ENCODE measurements around the gene PRKACB. TPM values are rescaled to one million over a fixed set of nuclear protein-coding genes. Genes with fewer than 3 reads are reported as not detected.

PRKACB gene
- total and polyA plus RNA-seq, 2 of the 8 experiments (the other 6 are each of a cell fraction or from before 2014, with no cell fraction given), result 7.8 to 31.0 TPM

GRCh38 chr1:84199257-84199656 lies 55.2 kb downstream of the PRKACB start:
- Histone ChIP-seq H3K9ac (replicated peaks in 1 of 4; ENCODE audit: extremely low read depth in 1 of 4, low read depth in 3 of 4, low read length in 3 of 4) (no peak overlapping the region), H2AK5ac (ENCODE audit: low read depth, low read length) (no peak overlapping the region), H3K27ac (ENCODE audit: low read depth, low read length) (no peak overlapping the region), H3K23ac (ENCODE audit: insufficient read length) (no peak overlapping the region), H4K20me1 (replicated peaks in 1 of 2; ENCODE audit: control insufficient read depth in 1 of 2, insufficient read depth in 2 of 2, low read length in 2 of 2) (no peaks in the 10 kb centered on the region), H3K4me3 (ENCODE audit: extremely low read depth in 1 of 4, insufficient read depth in 2 of 4, low read depth in 3 of 4, low read length in 4 of 4) (no peak overlapping the region), H3K4ac (replicated peaks; ENCODE audit: insufficient read length, low read depth, low read length) (no peak overlapping the region), H3K9me3 (ENCODE audit: insufficient read depth in 2 of 2, low read depth in 1 of 2, low read length in 1 of 2) (no peaks in the 10 kb centered on the region), H3K79me1 (ENCODE audit: low read depth, low read length) (no peaks in the 10 kb centered on the region), H3K4me2 (ENCODE audit: insufficient read depth in 1 of 2, low read depth in 2 of 2, low read length in 2 of 2) (no peak overlapping the region), H4K91ac (replicated peaks; ENCODE audit: insufficient read length, low read length) (no peak overlapping the region), H3K4me1 (replicated peaks in 1 of 4; ENCODE audit: control insufficient read depth in 3 of 4, insufficient read depth in 4 of 4, low read length in 3 of 4) (no peaks in the 10 kb centered on the region), H4K5ac (ENCODE audit: insufficient read length, low read depth, low read length) (no peak overlapping the region), H3K79me2 (ENCODE audit: control insufficient read depth in 1 of 2, insufficient read depth in 2 of 2, low read length in 2 of 2) (no peaks in the 10 kb centered on the region), H2BK120ac (replicated peaks; ENCODE audit: low read depth, low read length) (no peak overlapping the region), H3K36me3 (ENCODE audit: control insufficient read depth in 2 of 4, insufficient read depth in 4 of 4, low read length in 3 of 4) (peaks cover 0 to 10% (median 2%) of the 10 kb centered on the region in 4 experiments; a peak in 4 of 8 replicates), H2AFZ (ENCODE audit: low read length) (no peak overlapping the region), H3K14ac (ENCODE audit: insufficient read length) (no peak overlapping the region), H3K18ac (ENCODE audit: extremely low read depth, low read length) (no peak overlapping the region), H3K56ac (replicated peaks; ENCODE audit: insufficient read length, low read depth, low read length) (no peak overlapping the region), H2BK20ac (ENCODE audit: low read length) (no peak overlapping the region), H2BK15ac (ENCODE audit: low read length) (no peak overlapping the region), H3K27me3 (replicated peaks in 1 of 4; ENCODE audit: control insufficient read depth in 3 of 4, extremely low read depth in 1 of 4, insufficient read depth in 3 of 4, low read length in 3 of 4) (no peaks in the 10 kb centered on the region), H2BK12ac (ENCODE audit: low read depth, low read length) (no peak overlapping the region), H3K23me2 (ENCODE audit: low read depth, low read length) (no peaks in the 10 kb centered on the region), H4K8ac (ENCODE audit: extremely low read depth, insufficient read depth, low read length) (no peak overlapping the region), H2BK5ac (ENCODE audit: low read depth, low read length) (no peak overlapping the region)
- no peak for TF ChIP-seq SP4 (IDR thresholded peaks at IDR 0.05; ENCODE audit: low read length)
- POLR2A ChIA-PET (ENCODE audit: partially characterized antibody), result no interaction called here
- no peak for FAIRE-seq
- CTCF ChIA-PET (ENCODE audit: partially characterized antibody), result interaction anchor here (0.6 to 0.8 kb wide), 2 partner anchors 9 to 151 kb away, joined by 3 read pairs; no protein-coding TSS in a partner anchor
- 88% methylated on average over 1 of the region's 1 CpG; no CpG with 5 or more reads in 1 of the 2 experiments for WGBS, 2 experiments (ENCODE audit: extremely low coverage in 1 of 2, insufficient coverage in 1 of 2, insufficient read length in 1 of 2, insufficient replicate concordance in 2 of 2, low coverage in 1 of 2, low lambda C conversion rate in 2 of 2, missing lambda C conversion rate in 1 of 2)
- DNase-seq (ENCODE audit: low read depth in 1 of 2, low spot score in 2 of 2), result no peak

Data from H1 (cell line).